ENCODE data around the gene PALM2AKAP2.
"Not testable (repeated sequence)": the region's sequence is repeated elsewhere in the genome, so short reads cannot be mapped to it uniquely, and the experiment has no call there.

PALM2AKAP2 gene

DNA sequence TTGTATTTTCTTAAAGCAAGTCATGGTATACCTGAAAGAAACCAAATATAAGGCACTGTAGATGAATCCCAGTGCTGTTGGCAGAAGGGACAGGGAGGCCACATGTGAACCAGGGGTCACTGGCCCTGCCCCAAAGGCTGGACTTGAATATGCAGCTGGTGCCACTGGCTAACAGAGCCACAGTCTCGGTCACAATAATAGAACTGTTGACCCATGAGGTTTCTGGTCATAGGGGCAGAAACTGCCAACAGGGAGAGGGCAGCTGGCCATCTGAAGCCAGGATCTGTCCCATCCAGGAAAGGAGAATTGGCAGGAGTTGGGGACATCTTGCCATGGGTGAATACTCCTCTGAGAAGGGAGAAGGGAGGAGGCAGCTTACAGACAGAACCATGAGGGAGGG is 31.9 kb downstream of the PALM2AKAP2 start:
- DNase-seq, result peak; percentile 64

GRCh38 chr9:109812331-109812730 is 32.3 kb downstream of the PALM2AKAP2 start:
- no peak for DNase-seq

DNA sequence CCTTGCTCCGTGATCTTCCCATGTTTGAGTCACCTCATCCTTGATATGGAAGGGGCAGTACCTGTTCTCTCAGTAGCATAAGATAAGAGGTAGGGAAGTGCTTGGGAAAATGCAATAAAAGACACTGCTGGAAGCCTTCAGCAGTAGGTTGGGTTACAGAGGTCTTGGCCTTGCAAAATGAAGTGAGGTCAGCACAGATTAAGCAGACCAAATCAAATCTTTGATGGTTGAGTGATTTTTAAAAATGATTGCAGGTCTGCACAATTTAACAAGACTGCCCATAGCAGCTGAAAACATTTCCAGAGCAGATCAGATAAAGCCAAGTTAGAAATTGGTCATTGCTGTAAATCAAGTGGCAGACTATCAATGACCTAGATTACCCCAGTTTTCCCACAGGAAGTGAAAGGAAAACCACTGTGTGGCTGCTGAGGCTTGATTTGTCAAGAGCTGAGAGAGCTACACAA is 32.9 kb downstream of the PALM2AKAP2 start:
- no peak for DNase-seq

DNA sequence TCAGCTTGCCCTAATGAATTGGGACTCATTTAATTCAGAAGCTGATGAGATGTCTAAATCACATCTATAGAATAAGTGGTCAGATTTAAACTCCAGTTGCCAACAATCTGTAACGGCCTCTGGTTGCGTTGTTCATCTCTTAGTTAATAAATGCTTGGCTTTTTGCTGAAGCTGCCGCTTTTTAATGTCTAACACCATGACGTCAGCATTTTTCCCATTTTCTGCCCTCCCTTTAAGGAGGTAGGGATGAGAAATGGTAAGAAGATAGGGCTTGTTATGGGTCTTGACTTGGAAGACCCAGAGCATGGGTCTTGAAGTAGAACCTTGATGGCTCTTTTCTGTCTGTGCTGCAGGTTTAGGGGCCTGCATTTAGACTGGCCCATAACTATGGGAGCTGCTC is 33.3 kb downstream of the PALM2AKAP2 start:
- DNase-seq, result no peak

GRCh38 chr9:109813829-109814228 is 33.8 kb downstream of the PALM2AKAP2 start:
- DNase-seq, result no peak

- no peak for DNase-seq
Measured at GRCh38 chr9:109815366-109815947, 35.5 kb downstream of the PALM2AKAP2 start.

- no peak for DNase-seq
Measured at GRCh38 chr9:109816490-109816889, 36.5 kb downstream of the PALM2AKAP2 start.

- DNase-seq, result no peak
Measured at GRCh38 chr9:109817146-109817845, 37.3 kb downstream of the PALM2AKAP2 start.

DNA sequence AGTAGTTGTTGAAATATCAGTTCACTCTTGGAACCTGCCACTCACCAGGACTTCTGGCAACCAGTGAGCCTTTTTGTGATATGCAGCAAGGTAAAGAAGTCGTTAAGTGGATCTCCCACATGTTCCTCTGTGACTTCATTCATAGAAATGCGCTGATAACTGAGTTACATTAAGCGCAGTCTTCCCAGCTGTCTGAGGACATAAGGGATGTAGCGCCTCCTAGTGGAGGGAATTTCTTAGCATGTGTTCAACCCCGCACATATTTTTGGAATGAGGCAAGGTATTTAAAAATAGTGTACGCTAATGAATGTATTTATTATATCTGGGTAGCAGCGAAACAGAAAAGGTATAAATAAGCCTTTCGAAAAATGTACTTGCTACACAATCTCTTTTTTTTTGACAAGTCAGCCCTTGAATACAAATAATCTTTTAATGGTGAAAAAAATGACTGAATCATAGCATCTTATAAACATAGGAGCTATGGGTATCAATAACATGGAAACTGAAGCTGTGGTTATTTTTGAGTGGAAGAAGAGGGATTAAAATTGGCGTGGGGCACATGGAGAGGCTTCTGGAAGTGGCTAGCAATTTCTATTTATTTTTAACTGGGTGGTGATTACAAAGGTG is 38.0 kb downstream of the PALM2AKAP2 start:
- peak; percentile 82 for DNase-seq

GRCh38 chr9:109821711-109822110 is 41.7 kb downstream of the PALM2AKAP2 start:
- no peak for DNase-seq

DNA sequence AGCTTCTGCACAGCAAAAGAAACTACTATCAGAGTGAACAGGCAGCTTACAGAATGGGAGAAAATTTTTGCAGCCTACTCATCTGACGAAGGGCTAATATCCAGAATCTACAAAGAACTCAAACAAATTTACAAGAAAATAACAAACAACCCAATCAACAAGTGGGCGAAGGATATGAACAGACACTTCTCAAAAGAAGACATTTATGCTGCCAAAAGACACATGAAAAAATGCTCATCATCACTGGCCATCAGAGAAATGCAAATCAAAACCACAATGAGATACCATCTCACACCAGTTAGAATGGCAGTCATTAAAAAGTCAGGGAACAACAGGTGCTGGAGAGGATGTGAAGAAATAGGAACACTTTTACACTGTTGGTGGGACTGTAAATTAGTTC is 45.4 kb downstream of the PALM2AKAP2 start:
- not testable (repeated sequence) for DNase-seq

DNA sequence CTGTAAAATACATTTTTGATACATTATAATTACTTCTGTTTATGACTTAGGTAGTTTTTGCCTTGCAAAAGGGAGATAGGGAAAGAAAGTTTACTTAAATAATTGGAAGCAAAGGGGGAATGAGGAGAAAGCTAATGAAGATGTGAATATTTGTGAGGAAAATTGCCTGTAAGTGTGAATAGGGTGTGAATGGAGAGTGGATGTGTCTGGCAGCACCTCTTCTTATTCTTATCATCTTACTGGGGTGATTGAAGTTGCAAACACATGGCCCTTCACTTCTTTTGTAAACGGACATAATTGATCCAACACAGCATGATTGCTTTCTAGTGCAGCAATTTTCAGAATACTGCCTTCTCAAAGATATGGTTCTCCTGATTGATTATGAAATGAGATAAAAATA is 46.6 kb downstream of the PALM2AKAP2 start:
- no peak for DNase-seq

DNA sequence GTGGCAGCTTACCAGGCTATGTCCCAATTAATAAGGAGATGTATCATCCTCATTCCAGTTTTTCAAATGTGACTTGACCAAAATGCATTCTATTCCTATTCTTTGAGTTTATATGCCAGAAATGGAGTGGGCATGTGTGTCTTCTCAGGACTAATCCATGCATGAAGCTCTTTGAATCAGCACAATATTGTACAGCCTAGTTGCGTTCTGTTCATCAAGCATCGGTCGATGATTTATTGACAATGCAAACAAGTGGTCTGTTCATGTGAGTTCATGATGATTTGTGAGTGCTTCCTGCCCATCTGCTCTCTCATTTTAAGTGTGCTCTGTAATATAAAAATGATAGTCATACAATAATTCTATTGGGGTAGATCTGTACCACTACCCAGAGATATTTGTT is 48.3 kb downstream of the PALM2AKAP2 start:
- DNase-seq, result no peak
